AG10803 (cell line): Measurements from ENCODE around the gene SYNE1.

ENCODE experiments used
- DNase-seq: peaks from one replicate; pipeline ENCODE4 v3.0.0; 2010; ENCODE audit warnings: low read depth
- H3K4me3 ChIP-seq: 2 replicates; pipeline ENCODE4 v1.5.1; 2011; ENCODE audit warnings: mild to moderate bottlenecking, low read length, control low read depth
- CTCF ChIP-seq: conservative IDR thresholded peaks from 2 replicates; pipeline ENCODE4 v1.5.1; 2011; ENCODE audit warnings: mild to moderate bottlenecking, low read length, control low read depth, inconsistent platforms

SYNE1 gene

GRCh38 chr6:152323376-152323775 is 313.8 kb downstream of the SYNE1 start:
- no peak for DNase-seq
- H3K4me3 ChIP-seq, result no peak overlapping the region
- TF ChIP-seq CTCF, result no peak

GRCh38 chr6:152318278-152318677 is 318.9 kb downstream of the SYNE1 start:
- TF ChIP-seq CTCF, result no peak
- no peak for DNase-seq
- no peak overlapping the region for H3K4me3 ChIP-seq

- DNase-seq, result peak; percentile 64
- H3K4me3 ChIP-seq, result no peak overlapping the region
- TF ChIP-seq CTCF, result no peak
Observed at GRCh38 chr6:152316024-152316423, 321.1 kb downstream of the SYNE1 start.

- no peak for DNase-seq
- no peak for TF ChIP-seq CTCF
- H3K4me3 ChIP-seq, result no peak overlapping the region
Observed at GRCh38 chr6:152314483-152314832, 322.7 kb downstream of the SYNE1 start.

- DNase-seq, result peak; percentile 25
- no peak for TF ChIP-seq CTCF
- H3K4me3 ChIP-seq, result no peak overlapping the region
Observed at GRCh38 chr6:152313542-152314482, 323.4 kb downstream of the SYNE1 start.

GRCh38 chr6:152312434-152312833 is 324.7 kb downstream of the SYNE1 start:
- TF ChIP-seq CTCF, result no peak
- no peak for DNase-seq
- no peak overlapping the region for H3K4me3 ChIP-seq

- no peak for TF ChIP-seq CTCF
- DNase-seq, result no peak
- no peak overlapping the region for H3K4me3 ChIP-seq
Observed at GRCh38 chr6:152310371-152310954, 326.7 kb downstream of the SYNE1 start.
